ENCODE results near the gene S100A10.

Gene S100A10

DNA sequence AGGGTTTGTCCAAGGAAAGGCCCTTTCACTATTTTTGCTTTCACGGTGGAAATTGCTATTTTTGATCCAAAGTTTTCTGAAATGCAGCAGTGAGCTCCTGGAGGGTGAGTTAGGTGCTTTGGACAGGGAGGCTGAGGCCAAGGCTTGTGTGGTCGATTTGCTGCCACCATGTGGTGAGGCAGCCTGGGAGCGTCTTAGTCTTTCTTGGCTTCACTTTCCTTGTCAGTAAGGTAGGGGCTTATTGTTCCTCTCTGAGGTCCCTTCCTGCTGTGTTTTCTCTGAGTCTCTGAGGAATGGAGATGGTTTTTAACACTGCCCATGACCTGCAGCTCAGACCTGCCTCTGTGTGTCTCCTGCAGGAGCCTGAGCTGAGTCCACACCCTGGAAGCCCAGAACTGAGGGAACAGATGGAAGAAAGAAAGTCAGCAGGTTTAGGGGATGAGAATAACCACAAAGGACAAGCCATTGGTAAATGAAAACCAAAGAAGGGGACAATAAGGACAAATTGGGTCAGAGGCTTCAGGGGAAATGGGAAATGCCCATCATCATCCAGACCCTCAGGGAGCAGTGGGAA, 20.1 kb upstream of the S100A10 start:
- no peak for DNase-seq (ENCODE audit: low read depth)

DNA sequence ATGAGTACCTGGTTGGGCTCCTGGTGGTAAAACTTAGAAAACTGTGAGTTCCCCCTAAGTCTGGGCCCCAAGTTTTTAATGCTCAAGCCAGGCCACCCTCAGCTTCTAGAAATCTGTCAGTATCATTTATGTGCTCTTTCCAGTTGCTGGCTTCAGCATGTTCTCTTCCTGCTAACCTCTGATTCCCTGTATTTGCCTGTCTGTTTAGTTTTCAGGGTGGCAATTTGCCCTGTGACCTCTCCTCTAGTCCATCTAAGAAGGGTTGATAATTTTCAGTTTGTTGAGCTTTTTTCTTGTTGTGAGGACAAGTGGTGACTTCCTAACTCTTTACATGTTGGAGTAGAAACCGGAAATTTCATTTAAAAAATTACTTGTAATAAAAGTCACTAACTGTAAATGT, 16.0 kb upstream of the S100A10 start:
- no peak for DNase-seq (ENCODE audit: low read depth)

DNA sequence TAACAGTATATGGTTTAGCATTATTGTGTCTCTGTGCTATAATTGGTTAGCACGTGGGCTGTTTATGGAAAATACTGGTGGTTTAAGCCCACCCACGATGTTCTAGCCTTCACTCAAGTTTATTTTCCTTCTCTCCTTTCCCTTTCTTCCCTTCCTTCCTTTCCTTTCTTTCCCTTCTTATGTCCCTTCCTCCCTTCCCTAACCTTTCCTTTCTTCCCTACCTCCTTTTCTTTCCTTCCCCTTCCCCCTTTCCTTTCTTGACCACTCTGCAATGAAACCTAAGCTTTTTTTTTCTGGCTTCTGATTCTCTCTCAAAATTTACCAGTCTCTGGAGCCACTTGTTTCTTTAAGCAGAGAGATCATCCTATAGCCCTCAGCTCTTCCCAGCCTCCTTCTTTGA, 13.4 kb upstream of the S100A10 start:
- DNase-seq (ENCODE audit: low read depth), result no peak

DNA sequence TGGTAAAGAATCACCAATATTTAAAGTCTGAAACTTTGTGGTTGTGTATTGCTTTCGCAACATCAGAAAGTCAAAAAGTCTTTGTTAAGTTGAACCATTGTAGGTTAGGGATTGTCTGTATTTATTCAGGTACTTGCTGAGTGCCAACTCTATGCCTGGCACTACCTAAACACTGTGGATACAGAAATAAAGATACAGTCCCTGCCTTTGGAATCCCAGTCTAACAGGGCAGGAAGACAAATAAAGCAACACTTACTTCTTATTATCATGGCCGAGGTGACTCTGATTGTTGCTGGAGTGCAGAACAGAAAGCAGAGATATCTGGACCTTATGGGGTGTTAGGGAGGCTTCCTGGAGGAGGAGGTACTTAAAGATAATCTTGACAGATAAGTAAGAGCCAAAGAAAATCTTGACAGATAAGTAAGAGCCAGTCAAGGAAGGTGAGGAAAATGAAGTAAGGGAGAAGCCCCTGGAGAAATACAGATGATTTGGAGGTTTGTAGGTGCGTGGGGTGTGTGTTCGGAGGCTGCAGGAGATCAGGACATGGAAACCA, 11.8 kb upstream of the S100A10 start:
- no peak for DNase-seq (ENCODE audit: low read depth)

DNA sequence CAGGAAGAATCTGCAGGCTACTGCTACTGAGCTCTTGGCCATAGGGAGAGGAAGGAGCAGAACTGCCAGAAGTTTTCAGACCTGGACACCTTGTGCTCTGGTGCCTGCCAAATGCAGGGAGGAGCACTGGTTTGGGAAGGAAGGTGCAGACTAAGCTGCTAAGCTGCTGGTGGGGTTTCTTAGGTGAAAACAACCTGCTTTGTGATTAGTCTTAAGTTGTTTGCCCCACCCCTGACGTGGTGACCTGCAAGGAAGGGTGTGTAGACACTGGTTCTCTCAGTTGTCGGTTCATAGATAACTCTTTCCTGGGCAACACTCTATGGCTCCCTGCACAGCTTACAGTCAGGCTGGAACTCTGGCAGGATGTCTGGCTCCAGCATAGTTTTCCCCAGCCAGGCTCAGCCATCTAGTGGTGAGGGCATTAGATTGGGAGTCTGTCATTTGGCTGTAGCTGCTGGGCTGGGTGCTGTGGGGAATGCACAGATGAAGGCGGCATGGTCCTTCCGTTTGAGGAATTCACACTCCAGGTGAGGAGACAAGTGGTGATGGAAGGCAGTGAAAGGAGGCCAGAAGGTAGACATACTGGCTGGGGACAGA, 10.3 kb upstream of the S100A10 start:
- no peak for DNase-seq (ENCODE audit: low read depth)

DNA sequence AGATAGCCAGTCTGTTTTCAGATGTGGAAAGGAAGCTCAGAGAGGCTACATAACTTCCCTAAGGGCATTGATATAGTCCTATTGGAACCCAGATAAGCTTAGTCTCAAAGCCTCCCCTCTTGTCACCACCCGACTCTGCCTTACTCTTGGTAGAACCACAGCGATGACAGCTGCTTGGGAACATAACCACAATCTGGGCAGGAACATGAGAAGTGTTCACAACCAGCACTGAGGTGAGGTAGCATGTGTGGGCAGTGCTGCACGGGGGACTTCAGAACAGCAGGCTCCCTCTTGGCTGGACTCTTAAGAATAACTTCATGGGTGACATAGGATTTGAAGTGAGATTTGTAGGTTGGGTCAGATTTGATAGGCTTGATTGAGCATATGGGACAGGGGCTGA, 9.3 kb upstream of the S100A10 start:
- no peak for DNase-seq (ENCODE audit: low read depth)

DNA sequence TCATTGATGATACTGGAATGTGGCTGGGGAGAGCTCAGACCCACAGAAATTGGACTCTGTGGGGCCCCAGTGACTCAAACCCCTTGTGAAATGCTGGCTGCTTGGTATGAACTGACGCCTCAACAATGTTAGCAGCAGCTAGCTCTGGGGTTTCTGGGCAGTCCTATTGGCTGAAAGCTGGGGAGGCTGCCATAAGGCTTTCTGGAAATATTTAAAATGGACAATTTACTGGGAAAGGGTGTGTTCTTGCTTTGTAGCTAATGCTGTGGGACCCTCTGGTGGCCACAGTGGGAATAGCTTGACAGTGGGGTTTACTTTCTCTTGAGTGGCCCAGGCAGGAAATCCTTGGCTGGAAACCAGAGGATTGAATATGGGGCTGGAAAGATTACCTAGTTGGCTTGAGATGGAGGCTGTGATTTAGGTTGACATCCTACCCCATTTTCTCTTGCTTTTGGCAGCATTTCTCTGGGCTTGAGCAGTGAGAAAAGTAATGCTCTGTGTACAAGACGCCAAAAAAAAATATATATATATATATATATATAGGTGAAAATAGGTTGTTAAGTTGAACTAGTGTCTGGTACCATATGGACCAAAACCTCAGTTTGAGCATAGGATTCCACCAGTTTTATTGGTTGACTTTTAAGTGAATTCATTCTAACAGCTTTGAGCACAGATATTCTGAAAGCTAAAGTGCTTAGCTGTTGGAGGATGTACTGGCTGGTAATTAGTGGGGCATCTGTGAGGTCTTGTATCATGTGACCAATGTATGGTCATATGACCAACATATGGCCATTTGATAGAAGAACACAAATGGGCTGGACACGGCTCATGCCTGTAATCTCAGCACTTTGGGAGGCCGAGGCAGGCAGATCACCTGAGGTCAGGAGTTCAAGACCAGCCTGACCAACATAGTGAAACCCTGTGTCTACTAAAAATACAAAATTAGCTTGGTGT, 8.2 kb upstream of the S100A10 start:
- DNase-seq (ENCODE audit: low read depth), result peak; percentile 55

DNA sequence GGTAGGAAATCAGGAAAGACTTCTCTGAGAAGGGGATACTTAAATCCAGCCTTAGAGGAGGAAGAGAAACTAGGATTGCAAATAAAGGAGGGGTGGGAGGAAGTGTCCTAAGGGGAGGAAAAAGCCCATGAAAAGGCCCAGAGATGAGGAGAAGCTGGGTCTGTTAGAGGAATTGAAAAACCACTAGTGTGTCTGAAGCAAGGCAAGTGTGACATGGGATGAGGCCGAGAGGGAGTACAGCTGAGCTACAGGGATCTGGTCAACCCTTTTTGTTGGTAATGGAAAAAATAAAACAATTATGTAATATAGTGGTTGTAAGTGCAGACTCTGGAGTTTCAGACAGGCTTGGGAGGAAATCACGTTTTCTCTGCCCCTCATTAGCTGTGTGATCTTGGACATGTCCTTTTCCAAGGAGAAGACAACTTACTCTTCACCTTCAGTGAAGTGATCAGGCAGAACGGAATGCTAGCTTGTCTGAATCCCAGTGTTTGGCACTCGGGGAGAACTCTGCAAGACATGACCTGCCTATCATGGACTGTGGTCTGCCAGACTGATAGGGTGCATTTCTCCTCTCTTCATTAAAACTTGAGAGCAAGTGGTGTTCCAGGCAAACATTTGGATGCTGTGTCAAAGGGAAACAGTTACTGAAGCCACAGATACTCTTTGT, 7.4 kb upstream of the S100A10 start:
- no peak for DNase-seq (ENCODE audit: low read depth)

DNA sequence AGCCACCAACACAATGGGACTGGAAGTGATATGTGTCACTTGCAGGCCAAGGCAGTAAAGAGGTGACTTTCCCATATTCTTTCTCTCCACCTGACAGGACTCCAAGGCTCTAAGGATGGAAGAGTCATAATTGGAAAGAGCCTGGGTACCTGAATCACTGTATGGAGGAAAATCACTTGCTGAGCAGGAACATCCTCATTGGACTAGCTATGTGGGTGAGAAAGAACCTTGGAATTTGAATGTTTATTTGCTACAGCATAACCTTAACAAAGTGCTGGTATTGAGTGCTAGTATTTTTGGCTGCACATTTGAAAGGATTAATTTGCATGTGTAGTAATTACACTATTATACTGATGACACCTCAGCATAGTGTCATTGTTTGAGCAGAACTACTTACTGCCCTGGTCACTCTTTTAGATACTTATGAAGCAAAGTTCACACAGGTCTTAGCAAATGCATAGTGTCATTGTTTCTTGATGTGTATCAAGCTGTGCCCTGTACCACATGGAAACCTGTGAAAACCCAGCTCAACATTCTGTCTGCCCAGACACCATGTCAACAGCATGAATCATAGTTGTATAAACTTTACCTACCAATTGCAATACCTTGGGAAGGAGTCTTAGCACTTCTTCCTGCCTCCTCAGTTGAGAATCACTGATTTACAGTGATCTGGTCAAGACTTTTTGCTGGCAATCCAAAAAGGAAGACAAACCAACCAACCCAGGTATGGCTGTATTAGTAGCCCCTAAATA, 5.1 kb upstream of the S100A10 start:
- DNase-seq (ENCODE audit: low read depth), result no peak

DNA sequence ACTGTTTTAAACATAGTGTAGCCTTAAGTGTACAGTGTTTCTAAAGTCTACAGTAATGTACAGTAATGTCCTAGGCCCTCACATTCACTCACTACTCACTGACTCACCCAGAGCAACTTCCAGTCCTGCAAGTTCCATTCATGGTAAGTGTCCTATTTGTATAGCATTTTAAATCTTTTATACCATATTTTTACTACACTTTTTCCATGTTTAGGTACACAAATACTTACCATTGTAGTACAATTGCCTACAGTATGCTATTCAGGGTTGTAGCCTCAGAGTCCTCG, 3.6 kb upstream of the S100A10 start:
- DNase-seq (ENCODE audit: low read depth), result no peak

DNA sequence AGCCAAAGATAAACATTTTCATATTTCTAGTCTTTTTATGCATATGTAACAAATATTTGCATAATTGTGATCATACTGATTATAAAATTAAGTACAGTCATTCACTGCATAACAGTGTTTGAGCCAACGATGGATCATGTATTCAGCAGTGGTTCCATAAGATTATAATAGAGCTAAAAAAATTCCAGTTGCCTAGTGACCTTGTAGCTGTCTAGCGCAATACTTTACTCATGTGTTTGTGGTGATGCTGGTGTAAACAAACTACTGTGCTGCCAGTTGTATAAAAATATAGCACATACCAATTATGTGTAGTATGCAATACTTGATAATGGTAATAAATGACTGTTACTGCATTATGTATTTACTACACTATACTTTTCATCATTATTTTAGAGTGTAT, 2.1 kb upstream of the S100A10 start:
- no peak for DNase-seq (ENCODE audit: low read depth)

DNA sequence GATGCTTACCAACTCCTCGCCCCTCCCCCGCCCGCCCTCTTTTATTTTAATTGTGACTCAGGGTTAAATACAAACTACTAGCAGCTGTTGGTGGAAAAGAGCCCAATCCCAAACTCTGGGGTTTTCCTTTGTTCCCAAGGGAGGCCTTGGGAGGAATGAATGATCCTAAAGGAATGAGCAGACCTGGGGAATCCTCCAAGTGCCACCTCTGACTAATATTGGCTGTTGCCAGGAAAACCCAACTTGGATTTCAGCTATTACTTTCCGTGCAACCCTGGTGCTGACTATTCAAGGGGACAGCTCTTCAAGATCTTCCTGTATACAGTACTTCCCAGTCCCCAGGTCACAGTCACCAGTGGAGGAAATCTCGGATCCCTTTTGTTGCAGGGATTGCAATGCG, 1.3 kb upstream of the S100A10 start:
- no peak for DNase-seq (ENCODE audit: low read depth)

DNA sequence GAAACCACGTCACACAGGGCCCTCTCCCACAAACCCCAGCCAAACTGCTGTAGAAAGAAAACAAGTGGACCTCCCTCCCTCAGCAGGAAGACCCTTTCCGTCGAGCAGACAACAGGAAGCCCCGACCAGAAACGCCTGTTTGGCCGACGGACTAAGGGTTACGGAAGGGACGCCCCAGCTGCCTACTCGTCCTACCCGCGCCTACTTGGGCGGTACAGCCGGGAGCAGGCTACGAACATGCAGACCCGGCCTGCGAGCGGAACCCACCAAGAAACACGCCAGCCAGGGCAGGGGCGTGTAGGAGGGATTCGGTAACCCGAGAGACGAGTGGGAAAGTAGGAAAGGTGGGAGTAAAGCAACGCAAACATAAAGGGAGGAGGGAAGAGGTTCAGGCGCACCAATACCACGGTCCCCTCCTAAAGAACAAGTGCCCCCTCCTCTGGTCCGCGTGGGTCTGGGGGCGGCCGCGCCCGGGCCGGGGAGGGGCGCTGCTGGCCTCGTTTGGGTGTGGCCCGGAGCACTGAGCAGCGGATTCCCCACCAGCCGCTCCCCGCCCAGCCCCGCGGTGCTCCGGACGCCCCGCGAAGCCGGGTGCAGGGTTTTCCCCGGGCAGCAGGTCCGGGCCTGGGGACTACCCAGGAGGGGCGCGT, 450 bp downstream of the S100A10 start:
- no peak for DNase-seq (ENCODE audit: low read depth)

DNA sequence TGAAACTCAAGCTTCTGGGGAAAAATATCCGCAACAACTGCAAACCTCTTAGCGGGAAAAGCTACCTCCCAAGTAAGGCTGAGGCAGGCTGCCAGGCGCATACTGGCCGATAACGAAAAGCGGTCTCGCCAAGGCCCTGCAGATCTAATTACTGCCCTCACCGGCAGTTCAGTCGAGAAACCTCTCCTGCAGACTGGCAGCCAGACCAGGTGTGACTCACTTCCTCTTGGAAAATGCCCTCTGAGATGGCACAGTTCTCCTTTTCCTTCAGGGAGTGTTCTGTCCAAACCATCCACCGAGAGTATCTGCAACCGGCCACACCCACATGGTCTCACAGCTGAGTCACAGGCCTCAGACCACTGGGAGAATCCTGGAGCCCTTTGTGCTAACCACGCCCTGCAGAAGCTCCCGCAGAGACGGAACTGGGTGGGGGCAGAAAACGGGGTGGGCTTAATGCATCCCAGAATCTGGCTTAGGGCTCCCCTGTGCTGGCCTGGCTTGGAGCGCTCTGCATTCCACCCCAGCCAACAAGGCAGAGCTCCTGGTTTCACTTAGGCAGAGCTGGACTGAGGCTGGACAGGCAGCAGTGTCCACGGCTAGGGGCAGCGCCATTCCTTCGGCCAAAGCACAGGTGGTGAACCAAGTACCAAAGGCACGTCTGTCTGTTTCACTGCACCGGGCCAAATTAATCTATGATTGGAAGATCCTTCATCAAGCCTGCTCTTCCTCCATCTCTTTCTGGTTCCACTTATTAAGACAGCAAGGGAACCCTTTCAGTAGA, 1.2 kb downstream of the S100A10 start:
- no peak for DNase-seq (ENCODE audit: low read depth)

DNA sequence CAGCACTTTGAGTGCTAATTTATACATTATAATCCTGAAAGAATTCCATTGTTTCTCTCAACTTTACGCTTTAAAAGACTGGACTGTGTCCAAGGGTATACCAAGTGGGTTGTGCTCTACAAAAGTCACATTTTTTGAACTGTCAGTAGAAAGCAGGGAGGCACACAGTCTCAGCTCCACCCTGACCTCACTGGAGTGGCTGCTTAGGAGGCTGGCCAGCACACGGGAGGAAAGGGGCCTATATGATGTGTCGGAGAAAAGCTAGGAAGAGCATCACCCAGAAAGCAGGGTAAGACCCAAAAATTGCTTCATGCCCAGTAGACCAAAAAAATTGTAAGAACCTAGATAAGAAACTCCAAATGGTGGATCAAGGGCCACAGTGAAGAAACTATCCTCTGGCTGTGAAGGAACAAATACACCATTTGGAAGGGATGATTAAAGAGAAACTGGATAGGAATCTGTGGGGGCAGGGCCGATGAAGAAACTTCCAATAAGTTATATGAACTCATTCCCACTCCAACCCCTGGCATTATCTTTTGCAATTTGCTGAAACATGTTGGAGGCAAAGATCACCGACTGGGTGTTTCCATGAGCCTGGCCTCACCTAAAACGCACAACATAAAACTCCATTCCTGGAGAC, 1.9 kb downstream of the S100A10 start:
- DNase-seq (ENCODE audit: low read depth), result no peak

DNA sequence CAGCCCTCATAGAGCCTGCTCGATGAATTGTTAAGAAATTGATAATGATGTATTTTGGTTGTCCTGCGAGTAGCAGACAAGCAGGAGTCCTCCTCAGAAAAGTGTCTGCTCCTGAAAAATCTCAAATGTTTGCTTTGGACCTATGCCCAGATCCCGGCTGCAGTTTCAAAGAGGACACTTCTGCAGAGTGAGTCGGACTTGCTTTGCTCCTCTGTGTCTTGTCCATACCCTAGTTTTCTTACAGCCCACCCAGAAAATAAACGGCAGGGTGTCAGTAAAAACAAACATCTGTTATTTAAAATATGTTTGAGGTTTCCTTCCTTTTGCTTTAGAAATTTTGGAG, 2.8 kb downstream of the S100A10 start:
- no peak for DNase-seq (ENCODE audit: low read depth)

DNA sequence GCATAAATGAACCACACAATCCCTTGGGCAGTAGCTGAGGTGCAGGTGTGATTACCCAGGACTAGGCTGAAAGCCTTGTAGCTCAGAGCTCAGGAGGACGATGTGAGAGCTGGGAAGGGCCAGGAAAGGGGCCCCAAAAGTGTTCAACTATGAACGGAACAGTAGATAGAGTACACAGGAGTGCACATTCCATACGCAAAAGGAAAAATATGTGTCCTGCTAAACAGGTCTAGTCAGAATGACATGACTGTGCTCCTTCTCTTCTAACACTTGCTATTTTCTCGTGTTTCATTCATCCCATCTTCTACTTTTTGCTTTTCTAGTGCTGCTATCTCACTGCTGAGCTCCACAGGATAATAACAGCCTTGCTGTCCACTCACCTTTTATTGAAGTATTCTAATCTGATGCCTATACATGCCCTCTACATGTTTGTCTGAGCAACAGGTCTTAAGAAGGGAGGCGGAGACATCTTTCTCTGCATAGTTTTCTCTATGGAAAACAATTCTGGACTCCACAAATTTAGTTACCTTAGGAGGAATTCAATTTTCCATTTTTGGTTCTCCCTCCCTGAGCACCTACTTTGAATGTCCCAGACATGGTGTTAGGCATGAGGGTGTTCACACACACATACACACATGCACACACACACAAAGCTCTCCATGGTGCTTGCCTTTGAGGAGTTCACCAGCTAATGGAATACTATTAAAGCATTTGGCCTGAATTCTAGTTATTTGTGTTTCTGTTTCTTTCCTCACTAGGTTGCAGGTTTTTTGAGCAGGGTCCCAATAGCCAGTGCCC, 3.4 kb downstream of the S100A10 start:
- DNase-seq (ENCODE audit: low read depth), result no peak

DNA sequence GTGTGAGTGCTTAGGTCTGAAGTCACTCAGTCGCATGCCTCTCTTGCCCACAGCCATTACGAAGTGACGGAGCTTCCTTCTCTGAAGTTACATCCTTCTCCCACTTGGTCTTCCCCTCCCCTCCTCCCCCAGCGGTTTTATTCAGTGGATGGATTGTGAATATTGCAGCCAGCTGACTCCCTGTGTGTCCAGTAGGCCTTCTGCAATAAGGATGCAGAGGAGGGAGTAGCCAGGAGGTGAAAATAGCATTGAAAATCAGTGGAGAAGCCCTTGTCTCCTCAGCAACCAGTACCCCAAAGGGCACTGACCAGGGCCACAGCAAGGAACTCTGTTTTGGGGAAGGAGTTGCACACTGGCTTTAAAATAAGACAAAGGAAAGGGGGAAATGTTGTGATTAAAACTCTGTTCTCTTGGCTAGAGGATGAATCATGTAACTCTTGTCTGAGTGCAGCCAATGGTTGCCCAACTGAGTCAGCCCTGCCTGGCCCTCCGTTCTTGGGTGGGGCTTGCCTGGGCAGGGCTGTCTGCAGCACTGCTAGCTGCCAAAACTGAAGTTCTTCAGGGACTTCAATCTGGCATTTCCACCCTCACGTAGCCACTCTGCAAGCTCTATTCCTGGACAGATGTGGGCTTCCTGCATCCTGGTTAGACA, 4.3 kb downstream of the S100A10 start:
- DNase-seq (ENCODE audit: low read depth), result no peak

DNA sequence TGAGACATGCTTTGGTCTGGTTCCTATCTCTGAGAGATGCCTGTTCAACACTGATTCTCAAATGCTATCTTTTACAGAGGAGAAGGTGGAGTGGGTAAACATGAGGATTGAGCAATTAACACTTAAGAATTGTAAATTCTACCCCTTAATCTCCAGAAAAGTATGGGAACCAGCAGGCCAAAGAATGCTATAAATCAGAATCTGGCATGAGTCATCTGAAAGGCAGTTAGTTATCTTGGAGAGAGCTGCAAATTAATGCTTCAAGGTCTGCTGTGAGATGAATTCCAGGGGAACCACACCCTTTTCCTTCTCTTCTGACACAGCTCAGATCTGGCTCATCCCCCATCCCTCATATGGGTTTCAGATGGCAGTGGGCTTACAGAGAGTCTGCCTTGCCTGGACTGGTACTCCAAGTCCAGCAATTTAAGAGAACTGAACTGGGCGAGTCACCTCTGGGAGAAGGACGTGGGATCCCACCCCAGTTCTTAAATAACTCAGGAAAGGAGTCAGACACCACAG, 5.2 kb downstream of the S100A10 start:
- no peak for DNase-seq (ENCODE audit: low read depth)

All from stimulated activated CD8-positive, alpha-beta memory T cell treated with anti-CD3 and anti-CD28 coated beads, Interleukin-7, amount 100 ng/mL, for 24 hours (primary cell).